ENCODE measurements around the gene SALL2. TPM values are rescaled to one million over a fixed set of nuclear protein-coding genes. Genes with fewer than 3 reads are reported as not detected.
"Not testable (repeated sequence)": the region's sequence is repeated elsewhere in the genome, so short reads cannot be mapped to it uniquely, and the experiment has no call there.

Gene SALL2
- total RNA-seq, 1 experiment from 2014 or later, result 239 TPM

GRCh38 chr14:21553266-21553665 lies 27.1 kb upstream of the SALL2 start:
- ChIA-PET POLR2A (interaction anchor here (1.0 kb wide), 1 partner anchor 18 kb away, joined by 3 read pairs; no protein-coding TSS in a partner anchor), CTCF (interaction anchor here (1.4 to 1.6 kb wide), 2 partner anchors 27 to 42 kb away, joined by 3 to 9 read pairs; partner anchors contain the start of genes METTL3 and SALL2)
- Mint-ChIP-seq H3K4me1 (peaks cover 41% of the 10 kb centered on the region), H3K27ac (peak overlapping the region; percentile 93), H3K9me3 (no peaks in the 10 kb centered on the region), H3K27me3 (ENCODE audit: low read depth) (no peaks in the 10 kb centered on the region), H3K4me3 (no peak overlapping the region), H3K36me3 (no peaks in the 10 kb centered on the region)
- ATAC-seq (peak; percentile 15; the same call in 1 of the 2 replicates), DNase-seq (ENCODE audit: low spot score) (no peak)
- no peak for TF ChIP-seq ZNF396 (CRISPR knock-in tag; IDR thresholded peaks at IDR 0.05; ENCODE audit: borderline replicate concordance)
- TF ChIP-seq GABPB1 (CRISPR knock-in tag; IDR thresholded peaks at IDR 0.05), result no peak
- peak; percentile 32; the same call in 1 of the 2 replicates for TF ChIP-seq TEAD4 (CRISPR knock-in tag; IDR thresholded peaks at IDR 0.05)
- TF ChIP-seq FOXP4 (CRISPR knock-in tag; IDR thresholded peaks at IDR 0.05), result no peak
- no peak for TF ChIP-seq TP53 (CRISPR knock-in tag; IDR thresholded peaks at IDR 0.05)

- POLR2A ChIA-PET; ATAC-seq; H3K9me3 Mint-ChIP-seq; H3K27me3 Mint-ChIP-seq (ENCODE audit: low read depth); DNase-seq (ENCODE audit: low spot score); H3K27ac Mint-ChIP-seq; CTCF ChIA-PET; H3K36me3 Mint-ChIP-seq; H3K4me3 Mint-ChIP-seq: not testable (repeated sequence)
- H3K4me1 Mint-ChIP-seq, result peaks cover 39% of the 10 kb centered on the region
Measured at GRCh38 chr14:21544588-21544987, 18.4 kb upstream of the SALL2 start.

GRCh38 chr14:21543963-21544362 lies 17.8 kb upstream of the SALL2 start:
- Mint-ChIP-seq H3K27ac (peak overlapping the region; percentile 87), H3K4me3 (peak overlapping the region; percentile 63), H3K36me3 (peaks cover 9% of the 10 kb centered on the region), H3K9me3 (peaks cover 8% of the 10 kb centered on the region), H3K27me3 (ENCODE audit: low read depth) (no peaks in the 10 kb centered on the region), H3K4me1 (peaks cover 45% of the 10 kb centered on the region)
- ATAC-seq, result no peak
- no peak for DNase-seq (ENCODE audit: low spot score)
- CTCF ChIA-PET, result no interaction called here
- POLR2A ChIA-PET, result no interaction called here
- TF ChIP-seq ATF3 (CRISPR knock-in tag; conservative IDR thresholded peaks at IDR 0.05) (no peak), FOXJ3 (CRISPR knock-in tag; IDR thresholded peaks at IDR 0.05; ENCODE audit: borderline replicate concordance) (no peak), ZBTB43 (CRISPR knock-in tag; IDR thresholded peaks at IDR 0.05) (no peak), TCF7 (CRISPR knock-in tag; IDR thresholded peaks at IDR 0.05; ENCODE audit: low read depth) (no peak), SP1 (CRISPR knock-in tag; conservative IDR thresholded peaks at IDR 0.05) (no peak), NR2C2 (CRISPR knock-in tag; IDR thresholded peaks at IDR 0.05) (no peak), ZNF416 (CRISPR knock-in tag; IDR thresholded peaks at IDR 0.05) (no peak), ZNF121 (CRISPR knock-in tag; IDR thresholded peaks at IDR 0.05) (no peak), ATF1 (CRISPR knock-in tag; IDR thresholded peaks at IDR 0.05) (no peak), NR1H2 (CRISPR knock-in tag; IDR thresholded peaks at IDR 0.05) (no peak), CREM (CRISPR knock-in tag; IDR thresholded peaks at IDR 0.05) (no peak), GTF2I (CRISPR knock-in tag; conservative IDR thresholded peaks at IDR 0.05) (no peak), CTCF (IDR thresholded peaks at IDR 0.05) (no peak), ARID4B (CRISPR knock-in tag; IDR thresholded peaks at IDR 0.05; ENCODE audit: borderline replicate concordance) (no peak), ESRRA (CRISPR knock-in tag; IDR thresholded peaks at IDR 0.05; ENCODE audit: borderline replicate concordance) (no peak), FOXP4 (CRISPR knock-in tag; IDR thresholded peaks at IDR 0.05) (no peak), ETV6 (CRISPR knock-in tag; IDR thresholded peaks at IDR 0.05) (no peak)
